Stimulated activated CD4-positive, alpha-beta T cell treated with anti-CD3 and anti-CD28 coated beads, Interleukin-12 subunit alpha, Interleukin-12 subunit beta, amount 100 ng/mL, for 24 hours (primary cell): ENCODE results near the gene GLCE.

Experiments
- DNase-seq, 2 experiments: peaks; one replicate each; pipeline ENCODE4 v3.0.0-alpha.2; 2020; ENCODE audit warnings: low read depth in 2 of 2

Gene GLCE

GRCh38 chr15:69318033-69318432 is 157.6 kb downstream of the GLCE start:
- DNase-seq, result no peak

DNA sequence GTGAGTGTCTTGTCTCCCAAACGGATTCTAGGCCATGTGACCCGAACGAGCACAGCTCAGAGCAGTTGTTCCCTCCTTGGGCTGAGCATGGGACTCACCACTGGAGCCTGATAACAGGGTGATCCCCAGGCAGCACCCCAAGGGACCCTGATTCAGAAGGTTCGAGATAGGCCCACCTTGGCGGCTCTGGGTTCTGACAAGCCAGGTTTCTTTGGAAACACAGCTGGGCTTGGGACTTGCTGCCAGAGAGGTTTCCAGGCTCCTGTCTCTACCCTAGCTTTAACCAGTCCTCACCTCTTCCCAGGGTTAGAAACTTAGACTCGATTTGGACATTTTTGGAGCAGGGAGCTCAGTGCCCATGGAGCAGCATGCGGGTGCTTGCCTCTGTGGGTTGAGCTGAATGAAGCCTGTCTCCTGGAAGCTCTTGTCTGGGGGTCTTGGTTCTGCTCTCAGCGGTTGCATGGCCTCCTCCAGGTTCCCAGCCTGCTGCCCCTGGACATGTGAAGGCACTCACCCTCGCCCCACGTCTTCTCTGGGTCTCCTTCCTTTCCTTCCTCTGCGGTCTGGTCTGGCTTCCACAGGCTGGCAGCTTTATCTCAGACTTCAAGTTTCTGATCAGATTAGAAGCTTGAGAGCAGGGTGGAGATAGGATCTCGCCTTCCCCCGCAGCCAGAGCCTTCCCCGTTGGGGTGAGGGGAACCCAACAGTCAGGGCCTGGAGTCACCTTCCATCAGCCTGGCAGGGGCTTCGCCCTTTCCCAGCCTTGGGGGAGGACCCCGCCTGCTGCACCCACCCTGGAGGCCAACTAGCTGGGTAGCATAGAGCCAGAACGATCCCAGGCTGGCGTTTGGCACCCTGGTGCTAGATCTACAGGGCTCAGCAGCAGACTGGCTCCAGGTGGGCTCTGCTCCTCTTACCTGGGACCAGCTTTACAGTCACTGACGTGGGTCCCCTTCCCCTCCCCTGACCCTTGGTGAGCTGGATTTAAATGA is 159.2 kb downstream of the GLCE start:
- DNase-seq, result no peak

DNA sequence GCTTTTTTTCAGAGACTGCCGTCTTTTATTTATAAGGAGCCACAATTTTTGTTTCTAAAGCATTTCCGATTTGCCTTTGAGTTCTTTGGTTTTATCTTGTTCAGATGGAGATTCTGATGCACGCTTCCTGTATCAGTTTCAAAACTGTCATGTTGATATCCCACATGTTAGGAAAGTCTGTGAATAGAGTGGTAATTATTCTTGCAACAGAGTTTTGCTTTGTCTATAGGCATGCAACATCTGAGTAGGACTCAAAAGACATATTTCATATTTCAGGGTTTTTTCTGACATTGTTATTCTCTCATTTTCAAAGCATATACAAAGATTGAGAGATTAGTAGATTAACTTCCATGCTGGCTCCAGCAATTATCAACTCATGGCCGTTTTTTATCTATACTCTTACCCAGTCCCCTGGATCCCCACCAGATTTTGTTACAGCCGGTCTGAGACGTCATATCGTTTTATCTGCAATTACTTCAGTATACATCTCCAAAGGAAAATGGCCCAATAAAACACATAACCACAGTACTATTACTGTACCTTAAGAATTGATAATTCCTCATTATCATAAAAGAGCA is 160.6 kb downstream of the GLCE start:
- no peak for DNase-seq
